Neural cell (in vitro differentiated cells): ENCODE data around the gene USP13.

Experiments
- EZH2 ChIP-seq: fragments of 200-600, 300-800 bp; shearing (Covaris generic), sonication (generic); IDR thresholded peaks from 2 replicates; pipeline ENCODE4 v1.6.1; 2014; ENCODE audit warnings: antibody characterized with exemption, low read length, borderline replicate concordance, mild to moderate bottlenecking; ENCODE audit not compliant: insufficient read depth, poor library complexity, severe bottlenecking
- TF ChIP-seq, protein P1 (sequence below): fragments of 450-650 bp; IDR thresholded peaks from 2 replicates; pipeline ENCODE4 v1.5.1; 2014; ENCODE audit warnings: antibody characterized with exemption, mild to moderate bottlenecking, moderate library complexity; ENCODE audit not compliant: poor library complexity, severe bottlenecking

GRCh38 chr3:179624451-179624850 is 28.4 kb upstream of the USP13 start:
- TF ChIP-seq, protein P1, sequence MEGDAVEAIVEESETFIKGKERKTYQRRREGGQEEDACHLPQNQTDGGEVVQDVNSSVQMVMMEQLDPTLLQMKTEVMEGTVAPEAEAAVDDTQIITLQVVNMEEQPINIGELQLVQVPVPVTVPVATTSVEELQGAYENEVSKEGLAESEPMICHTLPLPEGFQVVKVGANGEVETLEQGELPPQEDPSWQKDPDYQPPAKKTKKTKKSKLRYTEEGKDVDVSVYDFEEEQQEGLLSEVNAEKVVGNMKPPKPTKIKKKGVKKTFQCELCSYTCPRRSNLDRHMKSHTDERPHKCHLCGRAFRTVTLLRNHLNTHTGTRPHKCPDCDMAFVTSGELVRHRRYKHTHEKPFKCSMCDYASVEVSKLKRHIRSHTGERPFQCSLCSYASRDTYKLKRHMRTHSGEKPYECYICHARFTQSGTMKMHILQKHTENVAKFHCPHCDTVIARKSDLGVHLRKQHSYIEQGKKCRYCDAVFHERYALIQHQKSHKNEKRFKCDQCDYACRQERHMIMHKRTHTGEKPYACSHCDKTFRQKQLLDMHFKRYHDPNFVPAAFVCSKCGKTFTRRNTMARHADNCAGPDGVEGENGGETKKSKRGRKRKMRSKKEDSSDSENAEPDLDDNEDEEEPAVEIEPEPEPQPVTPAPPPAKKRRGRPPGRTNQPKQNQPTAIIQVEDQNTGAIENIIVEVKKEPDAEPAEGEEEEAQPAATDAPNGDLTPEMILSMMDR: no peak
- no peak for TF ChIP-seq EZH2
